Measurements from ENCODE around the gene RAPGEF5.

DNA sequence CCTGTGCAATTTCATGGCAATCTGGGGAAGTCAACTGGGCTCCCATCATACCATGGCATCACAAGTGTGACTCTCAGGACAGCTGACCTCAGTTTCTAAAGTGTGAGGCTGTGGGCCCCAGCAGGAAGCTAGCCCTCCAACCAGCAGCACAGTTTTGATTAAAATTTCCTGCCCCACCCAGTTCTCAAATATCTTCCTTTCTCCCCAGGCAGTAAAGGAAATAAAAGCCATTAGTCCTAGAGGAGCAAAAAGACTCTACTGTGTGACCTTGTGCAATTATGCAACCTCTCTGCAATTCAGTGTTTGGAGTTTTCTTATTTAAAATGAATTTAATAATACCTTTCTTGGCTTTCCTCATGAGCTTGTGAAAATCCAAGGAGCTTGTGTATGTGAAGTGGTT lies 268.1 kb downstream of the RAPGEF5 start:
- TF ChIP-seq POLR2AphosphoS5 (IDR thresholded peaks at IDR 0.05; ENCODE audit: borderline replicate concordance, low read depth, low read length) (no peak), EZH2 (IDR thresholded peaks at IDR 0.05) (no peak)
